Trophoblast cell (in vitro differentiated cells and primary cell): Measurements from ENCODE around the gene DOLK.
A peak's percentile ranks its signal among the peaks of the same experiment; 100 is the strongest.
"Not testable (repeated sequence)": the region's sequence is repeated elsewhere in the genome, so short reads cannot be mapped to it uniquely, and the experiment has no call there.

Experiments
- DNase-seq, 2 donors: peaks; one replicate each; pipeline ENCODE4 v3.0.0-alpha.2; 2016
- H2AFZ ChIP-seq: 2 replicates; pipeline ENCODE4 v1.6.1; 2013; ENCODE audit warnings: low read length, moderate library complexity, mild to moderate bottlenecking; ENCODE audit not compliant: insufficient read depth, poor library complexity
- H2AK5ac ChIP-seq: 2 replicates; pipeline ENCODE4 v1.6.1; 2013; ENCODE audit warnings: mild to moderate bottlenecking, low read length
- H2BK120ac ChIP-seq: 2 replicates; pipeline ENCODE4 v1.6.1; 2013; ENCODE audit warnings: low read length, mild to moderate bottlenecking, moderate library complexity; ENCODE audit not compliant: insufficient read depth, poor library complexity
- H2BK12ac ChIP-seq: 2 replicates; pipeline ENCODE4 v1.6.1; 2013; ENCODE audit warnings: mild to moderate bottlenecking, low read length, moderate library complexity
- H2BK5ac ChIP-seq: 2 replicates; pipeline ENCODE4 v1.6.1; 2013; ENCODE audit warnings: low read length, low read depth, moderate library complexity, mild to moderate bottlenecking; ENCODE audit not compliant: poor library complexity
- H3K14ac ChIP-seq: 2 replicates; pipeline ENCODE4 v1.6.1; 2013; ENCODE audit warnings: mild to moderate bottlenecking, low read length
- H3K18ac ChIP-seq: 2 replicates; pipeline ENCODE4 v1.6.1; 2013; ENCODE audit warnings: mild to moderate bottlenecking, low read length
- H3K23ac ChIP-seq: 2 replicates; pipeline ENCODE4 v1.6.1; 2013; ENCODE audit warnings: low read length
- H3K27ac ChIP-seq: 2 replicates; pipeline ENCODE4 v1.5.1; 2013; ENCODE audit warnings: low read depth, mild to moderate bottlenecking, inconsistent platforms, low read length, moderate library complexity
- H3K27me3 ChIP-seq: 2 replicates; pipeline ENCODE4 v1.6.1; 2013; ENCODE audit warnings: inconsistent platforms, mild to moderate bottlenecking, low read length, moderate library complexity; ENCODE audit not compliant: insufficient read depth
- H3K36me3 ChIP-seq, 2 experiments: 1 replicate in 1 of 2; 2 replicates in 1 of 2; pipeline ENCODE4 v1.6.1; 2013; ENCODE audit warnings: low read length in 2 of 2, mild to moderate bottlenecking in 2 of 2, moderate library complexity in 1 of 2; ENCODE audit not compliant: insufficient read depth in 2 of 2, control insufficient read depth in 1 of 2
- H3K4ac ChIP-seq: 2 replicates; pipeline ENCODE4 v1.6.1; 2013; ENCODE audit warnings: low read depth, mild to moderate bottlenecking, low read length, moderate library complexity
- H3K4me1 ChIP-seq, 2 experiments: 1 replicate in 1 of 2; 2 replicates in 1 of 2; pipeline ENCODE4 v1.6.1; 2013; ENCODE audit warnings: low read length in 2 of 2, mild to moderate bottlenecking in 2 of 2, moderate library complexity in 1 of 2; ENCODE audit not compliant: insufficient read depth in 2 of 2, control insufficient read depth in 1 of 2
- H3K4me2 ChIP-seq: 2 replicates; pipeline ENCODE4 v1.6.1; 2013; ENCODE audit warnings: inconsistent platforms, mild to moderate bottlenecking, low read length, moderate library complexity
- H3K4me3 ChIP-seq: 2 replicates; pipeline ENCODE4 v1.5.1; 2013; ENCODE audit warnings: mild to moderate bottlenecking, low read depth, low read length, inconsistent platforms
- H3K79me1 ChIP-seq: one replicate; pipeline ENCODE4 v1.6.1; 2013; ENCODE audit warnings: low read length
- H3K79me2 ChIP-seq: 2 replicates; pipeline ENCODE4 v1.6.1; 2013; ENCODE audit warnings: low read length, mild to moderate bottlenecking; ENCODE audit not compliant: control insufficient read depth, insufficient read depth, poor library complexity
- H3K9ac ChIP-seq: 2 replicates; pipeline ENCODE4 v1.6.1; 2013; ENCODE audit warnings: mild to moderate bottlenecking, low read length
- H3K9me3 ChIP-seq: 2 replicates; pipeline ENCODE4 v1.6.1; 2013; ENCODE audit warnings: low read depth, mild to moderate bottlenecking, control low read depth, inconsistent platforms, low read length; ENCODE audit not compliant: insufficient read depth
- H4K12ac ChIP-seq: 2 replicates; pipeline ENCODE4 v1.6.1; 2013; ENCODE audit warnings: low read depth, mild to moderate bottlenecking, low read length, moderate library complexity
- H4K8ac ChIP-seq: 2 replicates; pipeline ENCODE4 v1.6.1; 2013; ENCODE audit warnings: low read depth, mild to moderate bottlenecking, low read length, moderate library complexity
- H4K91ac ChIP-seq: one replicate; pipeline ENCODE4 v1.6.1; 2013; ENCODE audit warnings: low read depth, mild to moderate bottlenecking, low read length, moderate library complexity
- WGBS: extraction: QIAGEN DNeasy Blood & Tissue Kit; methylation state at CpG from one replicate; pipeline ENCODE4 v1.1.7; 2013; ENCODE audit warnings: missing lambda C conversion rate; ENCODE audit not compliant: insufficient read length, insufficient coverage; ENCODE audit errors: extremely low coverage; 5-methylcytosine and 5-hydroxymethylcytosine counted together

The DOLK gene

DNA sequence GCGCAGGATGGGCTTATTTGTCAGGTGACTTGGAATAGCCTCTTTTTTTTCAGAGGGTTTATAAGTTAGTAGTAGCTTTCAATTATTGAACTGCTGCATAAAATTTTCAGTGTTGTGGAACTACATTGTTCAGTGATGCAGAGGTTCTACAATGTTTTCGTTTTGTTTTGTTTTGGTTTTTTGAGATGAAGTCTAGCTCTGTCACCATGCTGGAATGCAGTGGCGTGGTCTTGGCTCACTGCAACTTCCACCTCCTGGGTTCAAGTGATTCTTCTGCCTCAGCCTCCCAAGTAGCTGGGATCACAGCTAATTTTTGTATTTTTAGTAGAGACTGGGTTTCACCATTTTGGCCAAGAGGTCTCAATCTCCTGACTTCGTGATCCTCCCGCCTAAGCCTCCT lies 22.1 kb upstream of the DOLK start:
- Histone ChIP-seq H3K4ac (no peak overlapping the region), H3K27me3 (no peaks in the 10 kb centered on the region), H3K4me2 (no peak overlapping the region), H2BK12ac (no peak overlapping the region), H3K79me2 (no peaks in the 10 kb centered on the region), H4K8ac (no peak overlapping the region), H3K27ac (no peak overlapping the region), H3K36me3 (peaks cover 23 to 25% of the 10 kb centered on the region in 2 experiments), H2AFZ (no peak overlapping the region), H2BK5ac (no peak overlapping the region), H3K9ac (no peak overlapping the region), H3K14ac (no peak overlapping the region), H4K91ac (no peak overlapping the region), H2BK120ac (no peak overlapping the region), H3K9me3 (no peaks in the 10 kb centered on the region), H3K23ac (no peak overlapping the region), H3K4me1 (no peaks in the 10 kb centered on the region), H4K12ac (no peak overlapping the region), H3K79me1 (no peaks in the 10 kb centered on the region), H2AK5ac (no peak overlapping the region), H3K4me3 (no peak overlapping the region), H3K18ac (no peak overlapping the region)
- WGBS = no CpG with 5 or more reads among the region's 5 CpGs
- no peak for DNase-seq

DNA sequence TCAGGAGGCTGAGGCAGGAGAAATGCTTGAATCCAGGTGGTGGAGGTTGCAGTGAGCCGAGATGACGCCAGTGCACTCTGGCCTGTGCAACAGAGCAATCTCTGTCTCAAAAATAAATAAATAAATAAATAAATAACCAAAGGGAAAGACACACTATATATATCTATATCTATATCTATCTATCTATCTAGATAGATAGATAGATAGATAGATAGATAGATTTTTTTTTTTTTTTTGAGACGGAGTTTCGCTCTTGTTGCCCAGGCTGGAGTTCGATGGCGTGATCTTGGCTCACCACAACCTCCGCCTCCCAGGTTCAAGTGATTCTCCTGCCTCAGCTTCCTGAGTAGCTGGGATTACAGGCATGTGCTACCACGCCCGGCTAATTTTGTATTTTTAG lies 14.0 kb upstream of the DOLK start:
- H3K14ac ChIP-seq, H3K27ac ChIP-seq, H2BK12ac ChIP-seq, H3K4ac ChIP-seq, H4K8ac ChIP-seq, H2BK5ac ChIP-seq, H4K91ac ChIP-seq, H2AK5ac ChIP-seq, H3K4me2 ChIP-seq, H3K9me3 ChIP-seq, H3K9ac ChIP-seq, H3K4me1 ChIP-seq, H3K23ac ChIP-seq, H3K79me1 ChIP-seq, H4K12ac ChIP-seq, H2AFZ ChIP-seq, DNase-seq, H3K79me2 ChIP-seq, H2BK120ac ChIP-seq, H3K27me3 ChIP-seq, H3K18ac ChIP-seq, H3K4me3 ChIP-seq: not testable (repeated sequence)
- peaks cover 12 to 22% of the 10 kb centered on the region in 2 experiments for H3K36me3 ChIP-seq
- no CpG with 5 or more reads among the region's 9 CpGs for WGBS

DNA sequence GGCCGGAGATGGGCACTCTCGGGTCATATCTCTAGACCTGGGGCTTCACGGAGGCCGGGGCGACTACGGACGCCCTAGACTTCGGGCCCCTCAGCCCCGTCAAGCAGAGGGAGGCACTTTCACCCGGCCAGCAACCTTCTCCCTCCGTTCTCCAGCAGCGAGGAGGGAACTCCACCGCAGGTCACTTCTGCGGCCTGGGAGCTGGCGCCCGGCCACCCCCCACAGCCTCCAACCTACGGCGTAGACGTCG lies 201 bp downstream of the DOLK start:
- Histone ChIP-seq H3K36me3 (peaks cover 7 to 8% of the 10 kb centered on the region in 2 experiments), H3K9ac (peak overlapping the region; percentile 96), H4K8ac (peak overlapping the region; percentile 88), H2BK120ac (peak overlapping the region; percentile 21), H2BK12ac (no peak overlapping the region), H3K27me3 (no peaks in the 10 kb centered on the region), H3K4me3 (peak overlapping the region; percentile 99), H2BK5ac (peak overlapping the region; percentile 53), H2AK5ac (no peak overlapping the region), H3K4me1 (peaks cover 14 to 20% of the 10 kb centered on the region in 2 experiments), H2AFZ (peak overlapping the region; percentile 71), H3K18ac (peak overlapping the region; percentile 74), H3K79me1 (peaks cover 11% of the 10 kb centered on the region), H3K4ac (peak overlapping the region; percentile 29), H4K12ac (peak overlapping the region; percentile 89), H3K79me2 (peaks cover 10% of the 10 kb centered on the region), H3K14ac (peak overlapping the region; percentile 86), H3K9me3 (no peaks in the 10 kb centered on the region), H4K91ac (peak overlapping the region; percentile 71), H3K23ac (no peak overlapping the region), H3K27ac (peak overlapping the region; percentile 7), H3K4me2 (peak overlapping the region; percentile 80)
- no CpG with 5 or more reads among the region's 20 CpGs for WGBS
- DNase-seq = no peak

DNA sequence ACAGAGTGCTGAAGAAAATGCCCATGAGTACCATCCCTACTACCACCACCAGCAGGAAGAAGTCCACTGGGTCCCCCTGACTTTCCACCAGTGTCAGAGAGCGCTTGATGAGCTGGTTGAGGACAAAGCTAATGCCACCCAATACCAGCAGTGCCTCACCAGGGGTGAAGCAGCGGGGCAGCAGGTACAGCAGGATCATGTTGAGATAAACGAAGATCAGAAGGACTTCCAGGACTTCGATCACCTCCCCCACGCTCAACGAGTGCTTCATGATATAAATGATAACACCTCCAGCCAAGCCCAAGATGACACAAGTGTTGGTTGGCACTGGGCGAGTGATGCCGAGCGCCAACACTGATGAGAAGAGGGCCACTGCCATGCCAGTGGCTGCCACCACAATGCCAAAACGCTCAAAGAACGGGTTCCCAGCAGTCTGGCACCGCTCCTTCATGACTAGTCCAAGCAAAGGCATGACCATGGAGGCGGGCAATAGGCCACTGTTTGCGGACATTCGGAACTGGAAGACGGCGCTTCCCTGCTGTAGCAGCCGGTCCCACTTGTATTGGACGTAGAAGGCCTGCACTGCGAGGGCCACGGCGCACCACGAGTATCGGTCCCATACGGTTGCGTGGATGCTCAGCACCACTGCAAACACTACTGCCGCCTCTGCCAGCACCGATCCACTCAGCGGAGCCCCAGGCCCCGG lies 679 bp downstream of the DOLK start:
- Histone ChIP-seq H3K4me3 (peak overlapping the region; percentile 99), H3K27me3 (no peaks in the 10 kb centered on the region), H2AK5ac (peak overlapping the region; percentile 57), H3K9ac (peak overlapping the region; percentile 96), H2BK5ac (no peak overlapping the region), H2BK120ac (peak overlapping the region; percentile 21), H3K9me3 (no peaks in the 10 kb centered on the region), H3K4me1 (peaks cover 14 to 20% of the 10 kb centered on the region in 2 experiments), H3K79me2 (peaks cover 10% of the 10 kb centered on the region), H3K14ac (peak overlapping the region; percentile 86), H3K4me2 (peak overlapping the region; percentile 80), H3K18ac (peak overlapping the region; percentile 74), H3K23ac (no peak overlapping the region), H4K91ac (peak overlapping the region; percentile 71), H2BK12ac (no peak overlapping the region), H4K8ac (peak overlapping the region; percentile 88), H3K27ac (peak overlapping the region; percentile 7), H2AFZ (peak overlapping the region; percentile 71), H3K79me1 (peaks cover 11% of the 10 kb centered on the region), H3K4ac (peak overlapping the region; percentile 29), H4K12ac (peak overlapping the region; percentile 89), H3K36me3 (peaks cover 5 to 8% of the 10 kb centered on the region in 2 experiments)
- no CpG with 5 or more reads among the region's 30 CpGs for WGBS
- DNase-seq = peak in 1 of 2 donors; percentile 19
